Muscle of arm (tissue), 12 donors: ENCODE data around the gene NWD2. TPM values are rescaled to one million over a fixed set of nuclear protein-coding genes. Genes with fewer than 3 reads are reported as not detected.

ENCODE experiments used
- DNase-seq: peaks from one replicate; pipeline ENCODE4 v3.0.0-alpha.2; 2013
- polyA plus RNA-seq, 12 donors: library from polyadenylated mRNA; unstranded; fragments of 120-200 nt; gene quantifications; one replicate each; pipeline ENCODE4 v1.2.1, GENCODE V29; 2013; ENCODE audit not compliant: insufficient read length in 12 of 12

NWD2 gene
- polyA plus RNA-seq, 12 donors = 0.04 to 0.40 (median 0.06) TPM; not detected in 4

DNA sequence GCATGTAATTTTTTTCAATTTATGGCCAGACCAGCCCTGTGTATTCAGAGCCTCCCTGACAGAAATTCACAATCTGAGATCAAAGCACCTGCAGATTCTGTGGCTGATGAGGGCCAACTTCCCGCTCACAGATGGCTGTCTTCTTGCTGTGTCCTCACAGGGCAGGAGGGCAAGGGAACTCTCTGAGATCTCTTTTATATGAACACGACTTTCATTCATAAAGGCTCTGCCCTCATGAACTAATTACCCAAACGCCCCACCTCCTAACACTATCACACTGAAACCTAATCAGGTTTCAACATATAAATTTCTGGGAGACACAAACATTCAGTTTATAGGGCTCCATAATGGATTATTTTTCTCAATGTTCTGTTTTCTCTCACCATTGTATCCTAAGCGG lies 192.6 kb downstream of the NWD2 start:
- DNase-seq = no peak

DNA sequence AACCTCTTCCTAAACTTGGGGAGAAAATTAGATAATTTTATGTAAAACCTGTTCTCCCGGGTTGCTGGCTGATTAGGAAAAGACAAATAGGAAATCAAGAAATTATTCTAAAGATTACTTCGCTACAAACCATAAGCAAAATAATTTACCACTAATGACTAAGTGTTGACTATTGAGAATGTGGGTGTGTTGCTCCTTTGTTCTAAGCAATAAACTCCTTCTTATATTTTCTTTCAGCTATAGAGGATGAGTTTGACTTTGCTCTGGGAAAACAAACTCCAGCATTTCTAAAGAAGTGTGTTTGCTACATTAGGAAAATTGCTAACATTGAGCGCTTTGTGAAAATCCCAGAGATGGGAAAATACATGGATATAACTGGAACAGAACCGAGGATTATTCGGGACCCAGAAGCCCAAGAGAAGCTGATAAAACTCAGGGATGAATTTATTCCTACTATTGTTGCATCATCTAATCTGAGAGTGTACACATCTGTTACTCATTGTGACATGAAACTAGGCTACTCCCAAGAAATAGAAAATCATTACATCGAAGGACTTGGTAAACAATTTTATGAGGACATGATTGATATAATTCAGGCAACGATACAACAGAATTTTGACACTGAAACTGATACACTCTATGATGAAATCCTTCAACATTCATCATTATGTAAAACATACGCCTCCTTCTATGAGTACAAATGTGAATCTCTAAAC lies 194.2 kb downstream of the NWD2 start:
- no peak for DNase-seq

DNA sequence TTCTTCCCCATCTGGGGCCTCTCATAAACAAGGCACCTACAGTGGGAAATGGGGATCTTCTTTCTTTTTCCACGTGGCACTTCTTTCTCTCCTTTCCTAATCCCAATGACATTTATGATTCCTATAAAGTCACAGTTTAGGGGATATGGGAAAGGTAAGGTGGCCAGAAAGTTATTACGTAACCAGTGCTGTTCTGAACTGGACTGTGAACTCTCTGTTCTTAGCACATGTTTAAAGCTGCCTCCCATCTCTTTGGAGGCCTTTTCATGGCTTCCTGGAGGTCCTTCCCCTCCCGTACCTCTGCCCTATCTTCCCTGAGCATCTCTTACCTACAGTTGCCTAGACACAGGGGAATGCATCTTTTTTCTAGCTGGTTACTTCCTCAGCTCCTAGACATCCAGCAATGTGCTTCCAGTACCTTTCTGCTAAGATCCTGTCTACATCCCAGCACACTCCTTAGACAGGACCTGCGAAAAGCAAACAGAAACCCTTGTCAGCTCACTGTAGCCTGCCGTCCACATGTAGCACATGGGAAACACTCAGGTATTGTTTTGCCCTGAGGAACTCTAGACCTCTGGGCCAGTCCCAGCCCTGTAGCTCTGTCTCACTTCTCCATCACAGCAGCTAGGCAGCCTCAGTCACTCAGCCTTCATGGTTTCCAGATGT lies 195.4 kb downstream of the NWD2 start:
- DNase-seq = no peak

DNA sequence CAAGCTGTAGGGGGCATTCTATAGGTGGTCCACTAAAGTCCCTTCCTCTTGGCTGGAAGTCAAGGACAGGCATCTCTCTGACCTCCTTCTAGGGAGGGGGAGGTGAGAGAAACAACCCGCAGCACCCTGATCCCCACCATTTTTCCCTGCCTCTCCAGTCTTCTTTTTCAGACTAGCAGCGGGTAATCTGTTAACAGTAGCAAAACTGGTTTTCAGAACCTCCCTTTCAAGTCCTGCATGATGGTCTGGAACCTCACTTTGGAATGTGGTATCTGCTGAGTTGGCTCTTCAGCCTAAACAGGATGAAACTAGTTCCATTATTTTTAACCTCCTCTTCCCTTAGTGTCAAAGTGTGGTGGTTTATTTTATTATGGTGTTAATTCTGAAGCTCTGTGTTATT lies 196.0 kb downstream of the NWD2 start:
- DNase-seq = no peak

DNA sequence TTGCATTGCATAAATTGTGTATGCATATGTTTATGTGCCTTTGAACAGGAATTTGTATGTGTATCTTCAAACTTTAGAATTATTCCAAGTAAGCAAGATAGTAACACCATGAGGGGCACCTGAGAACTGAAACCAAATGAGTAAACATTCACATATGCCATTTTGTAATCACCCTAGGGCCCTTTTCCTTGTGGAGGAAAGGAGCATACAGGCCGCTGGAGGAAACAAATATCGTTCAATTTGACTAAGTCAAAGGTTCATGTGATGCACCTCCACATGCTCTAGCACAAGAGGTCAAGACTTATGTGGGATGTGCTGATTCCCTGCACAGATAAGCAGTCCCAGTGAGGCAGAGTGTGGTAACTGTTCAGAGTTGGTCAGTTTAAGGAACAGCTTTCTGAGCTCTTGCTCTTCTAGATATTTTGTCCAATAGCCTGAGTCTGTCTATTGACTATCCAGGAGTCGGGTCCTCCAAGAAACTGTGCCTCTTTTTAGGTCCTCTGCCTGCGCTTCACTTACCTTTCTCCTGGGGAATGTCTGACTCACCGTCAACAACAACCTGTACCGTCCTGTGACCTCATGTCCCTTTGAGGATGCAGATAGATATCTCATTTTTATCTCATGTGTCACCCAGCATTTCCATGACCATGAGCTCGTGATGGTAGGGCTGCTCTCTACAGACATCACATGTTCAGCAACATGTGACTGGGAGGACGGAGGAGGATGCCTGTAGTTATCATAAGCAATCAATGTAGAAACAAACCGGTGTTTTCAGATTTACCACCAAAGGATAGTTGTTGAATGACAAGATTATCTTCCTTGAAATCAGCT lies 196.9 kb downstream of the NWD2 start:
- DNase-seq = no peak

DNA sequence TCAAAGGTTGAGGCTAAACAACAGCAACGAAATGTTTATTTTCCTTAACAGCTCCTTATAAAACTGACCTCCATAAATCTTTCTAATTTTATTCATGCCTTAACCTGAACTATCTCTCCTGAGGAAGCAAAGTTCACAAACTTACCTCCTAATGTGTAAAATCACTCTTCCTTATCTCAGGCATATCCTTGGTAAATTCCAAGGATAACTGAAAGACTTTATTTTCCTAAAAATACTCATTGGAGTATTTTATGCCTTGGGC lies 197.4 kb downstream of the NWD2 start:
- no peak for DNase-seq

DNA sequence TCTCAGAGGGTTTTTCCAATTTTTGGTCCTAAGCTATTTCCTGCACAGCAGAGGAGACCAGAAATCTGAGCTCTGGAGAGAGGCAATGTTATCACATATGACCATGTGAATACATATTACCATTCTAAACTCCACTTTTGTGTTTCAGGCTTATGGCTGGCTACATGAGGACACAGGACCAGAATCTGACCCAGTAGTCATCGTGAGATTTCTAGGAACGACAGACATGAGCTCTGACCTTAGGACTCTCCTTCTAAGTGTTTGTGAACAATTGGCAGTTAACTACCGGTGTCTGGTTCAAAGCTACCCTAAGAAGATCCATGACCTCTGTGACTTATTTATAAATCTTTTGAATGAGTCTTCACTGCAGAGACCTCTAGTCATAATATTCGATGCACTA lies 198.6 kb downstream of the NWD2 start:
- no peak for DNase-seq

DNA sequence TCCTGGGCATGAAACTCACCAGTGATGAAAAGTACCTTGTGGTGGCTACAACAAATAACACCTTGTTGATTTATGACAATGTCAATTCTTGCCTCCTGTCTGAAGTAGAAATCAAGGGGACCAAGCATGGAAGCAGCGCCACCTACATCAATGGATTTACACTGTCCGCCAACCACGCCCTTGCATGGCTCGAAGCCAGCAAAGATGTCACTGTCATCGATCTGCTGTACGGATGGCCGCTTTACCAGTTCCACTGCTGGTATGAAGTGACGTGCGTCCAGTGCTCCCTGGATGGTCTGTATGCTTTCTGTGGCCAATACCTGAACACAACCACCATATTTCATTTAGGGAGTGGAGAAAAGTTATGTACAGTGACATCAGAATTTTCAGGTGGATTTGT lies 200.5 kb downstream of the NWD2 start:
- DNase-seq = no peak

DNA sequence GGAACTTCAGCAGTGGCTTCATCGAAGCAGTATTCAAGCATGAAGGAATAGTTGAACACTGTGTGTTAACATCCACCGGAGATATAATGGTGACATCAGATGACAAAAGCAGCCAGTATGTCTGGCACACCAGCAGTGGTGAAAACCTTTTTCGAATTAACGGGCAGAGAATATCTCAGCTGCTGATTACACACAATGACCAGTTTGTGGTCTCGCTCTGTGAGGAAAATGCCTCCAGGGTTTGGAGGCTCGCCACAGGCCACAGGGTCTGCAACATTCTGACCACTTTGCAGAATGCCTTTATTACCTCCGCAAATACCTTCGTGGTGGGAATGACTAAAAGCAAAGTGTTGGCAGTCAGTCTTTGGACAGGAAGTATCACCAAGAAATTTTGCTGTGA lies 201.5 kb downstream of the NWD2 start:
- no peak for DNase-seq

DNA sequence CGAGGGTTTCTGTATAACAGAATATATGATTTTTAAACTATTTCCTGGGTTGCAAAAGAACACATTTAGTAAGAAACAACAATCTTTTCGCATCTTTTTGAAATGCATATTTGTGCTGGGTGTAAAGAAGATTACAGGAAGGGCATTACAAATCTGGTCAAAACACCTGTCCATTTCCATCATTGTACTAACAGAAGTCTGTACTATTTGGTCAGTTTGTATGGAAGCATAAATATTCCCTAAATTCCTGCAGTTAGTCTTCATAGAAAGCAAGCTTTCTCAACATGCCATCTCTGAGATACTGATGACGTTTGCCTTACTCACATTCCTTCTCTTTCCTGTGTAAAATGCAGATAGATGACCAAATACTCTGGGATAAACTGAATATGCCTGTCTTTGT lies 203.3 kb downstream of the NWD2 start:
- DNase-seq = no peak

DNA sequence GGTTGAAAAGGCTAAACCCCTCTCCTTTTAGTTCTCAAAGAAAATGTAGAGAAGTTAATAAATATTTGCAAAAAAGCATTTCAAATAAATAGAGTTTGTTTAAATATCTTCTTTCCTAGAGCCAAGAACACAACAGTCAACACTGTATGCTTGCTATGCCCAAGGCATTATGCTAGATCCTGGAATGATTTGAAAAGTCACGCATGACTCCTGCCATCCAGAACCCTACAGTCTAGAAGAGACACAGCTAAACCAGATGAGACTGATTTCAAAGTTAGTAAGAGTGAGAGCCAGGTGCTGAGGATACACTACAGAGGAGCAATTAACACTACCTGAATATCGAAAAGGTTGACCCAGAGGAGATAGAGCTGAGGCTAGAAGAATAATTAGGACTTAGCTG lies 205.8 kb downstream of the NWD2 start:
- no peak for DNase-seq

DNA sequence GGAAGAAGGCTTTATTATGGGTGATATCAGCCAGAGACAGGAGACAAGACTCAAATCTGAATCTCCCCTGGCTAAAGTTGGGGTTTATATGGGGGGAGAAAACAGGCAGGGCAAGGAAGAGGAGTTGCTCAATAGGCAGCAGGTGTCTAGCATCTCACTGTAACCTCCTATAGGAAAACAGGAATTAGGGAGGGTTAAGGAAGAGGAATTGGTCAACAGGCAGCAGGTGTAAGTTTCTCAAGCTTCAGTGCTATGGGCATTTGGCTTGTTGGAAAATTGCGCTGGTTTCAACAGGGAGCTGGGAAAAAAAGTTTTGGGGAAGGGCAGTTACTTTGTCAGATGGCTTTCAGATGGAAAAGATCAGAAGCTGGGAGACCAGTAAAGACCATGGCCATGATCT lies 206.4 kb downstream of the NWD2 start:
- no peak for DNase-seq

DNA sequence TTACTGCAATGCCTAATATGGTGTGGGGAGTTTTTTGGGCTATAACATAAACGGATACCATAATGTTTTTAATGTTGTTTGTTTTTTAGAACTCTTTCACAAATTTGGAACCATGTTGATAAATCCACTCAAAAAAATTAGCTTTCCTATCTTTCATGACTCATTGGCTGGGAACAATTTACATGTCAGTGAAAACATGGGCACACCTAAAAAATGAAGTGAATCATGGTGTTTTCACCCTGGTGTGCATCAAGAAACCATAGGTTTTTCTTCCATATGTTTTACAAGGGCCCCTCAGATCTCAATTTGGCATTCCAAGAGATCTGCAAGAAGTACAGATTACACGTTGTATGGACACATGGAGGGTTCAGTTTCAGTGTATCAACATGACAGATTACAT lies 207.1 kb downstream of the NWD2 start:
- no peak for DNase-seq

DNA sequence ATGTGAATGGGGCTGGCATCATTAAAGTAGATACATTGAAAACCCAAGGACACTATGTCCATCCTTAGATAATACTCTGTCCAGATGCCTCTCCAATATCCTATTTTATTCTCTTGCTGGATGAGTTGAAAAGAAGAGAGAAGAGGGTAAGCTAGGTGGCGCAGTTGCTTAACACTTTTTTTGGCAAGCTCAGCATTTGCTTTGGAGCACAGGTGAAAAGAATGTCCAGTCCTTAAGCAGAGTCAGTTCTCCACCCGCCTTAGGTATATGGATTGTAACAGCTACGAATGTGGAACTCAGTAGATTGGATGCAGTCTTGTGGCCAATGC lies 208.4 kb downstream of the NWD2 start:
- DNase-seq = peak; percentile 42

DNA sequence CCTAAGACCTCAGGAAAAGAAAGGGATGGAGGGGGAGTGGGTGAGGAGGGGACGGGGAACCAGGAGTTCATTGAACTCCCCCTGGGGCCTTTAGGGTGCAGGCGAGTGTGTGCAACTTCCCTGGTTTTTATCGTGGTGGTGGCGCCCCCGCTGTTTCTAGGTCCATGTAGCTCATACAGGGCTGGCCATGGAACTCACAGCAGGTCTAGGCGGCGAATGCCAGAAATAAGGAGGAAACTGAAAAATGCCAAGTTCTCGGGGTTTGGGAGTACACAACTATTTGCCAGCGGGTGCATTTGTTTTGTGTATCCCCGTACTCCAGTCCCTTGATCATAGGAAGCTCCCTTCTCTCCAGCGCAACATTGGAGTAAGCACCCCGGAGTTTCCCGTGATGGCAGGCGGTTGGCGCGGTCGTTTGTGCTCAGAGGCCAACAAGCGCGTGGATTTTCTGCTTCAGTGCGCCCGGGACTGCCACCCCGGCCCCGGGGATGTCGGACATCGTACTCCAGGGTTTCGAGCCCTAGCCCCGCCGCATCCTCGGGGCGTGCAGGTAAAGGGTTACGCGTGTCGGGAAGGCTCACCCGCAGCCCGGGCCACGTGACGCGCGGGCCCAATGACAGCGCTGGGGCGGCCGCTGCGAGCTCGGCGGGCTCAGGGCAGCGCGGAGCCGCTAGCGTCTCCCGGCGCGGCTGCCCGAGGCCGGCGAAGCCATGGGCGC lies 208.9 kb downstream of the NWD2 start:
- peak; percentile 40 for DNase-seq

DNA sequence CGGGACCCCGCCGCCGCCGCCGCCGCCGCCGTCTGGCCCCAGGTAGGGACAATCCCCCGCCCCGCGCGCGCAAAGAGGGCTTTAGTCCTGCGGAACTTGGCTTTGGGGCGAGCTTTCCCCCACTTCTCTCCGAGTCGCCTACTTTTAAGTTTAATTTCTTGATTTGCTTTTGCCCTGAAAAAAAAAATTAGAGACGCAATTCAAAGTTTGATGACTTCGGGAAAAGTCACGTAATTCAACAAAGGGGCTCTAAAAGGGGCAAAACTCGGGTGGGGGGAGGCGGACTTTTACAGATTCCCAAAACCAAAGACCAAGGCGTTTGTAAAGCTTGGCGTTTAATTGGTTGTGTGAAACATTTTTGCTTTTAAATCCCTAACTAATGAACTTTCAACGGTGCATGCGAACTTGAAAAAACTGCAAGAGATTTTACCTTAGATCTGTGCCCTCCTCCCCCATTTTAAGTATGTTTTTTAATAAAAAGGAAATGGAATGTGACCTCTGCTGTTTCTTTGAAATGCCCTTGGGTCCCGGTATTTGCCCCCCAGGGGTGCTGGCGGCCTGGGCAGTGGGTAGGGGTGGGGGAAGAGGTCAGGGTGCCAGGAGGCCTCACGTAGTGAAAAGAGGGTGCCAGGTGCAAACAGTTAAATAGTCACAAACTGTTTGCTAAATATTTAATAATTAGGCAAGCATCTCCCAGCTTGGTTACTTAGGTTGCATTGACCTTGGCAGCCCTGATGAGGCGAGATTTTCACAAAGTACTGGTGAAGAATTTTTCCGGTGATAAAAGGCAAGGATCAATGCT lies 209.7 kb downstream of the NWD2 start:
- peak; percentile 2 for DNase-seq

DNA sequence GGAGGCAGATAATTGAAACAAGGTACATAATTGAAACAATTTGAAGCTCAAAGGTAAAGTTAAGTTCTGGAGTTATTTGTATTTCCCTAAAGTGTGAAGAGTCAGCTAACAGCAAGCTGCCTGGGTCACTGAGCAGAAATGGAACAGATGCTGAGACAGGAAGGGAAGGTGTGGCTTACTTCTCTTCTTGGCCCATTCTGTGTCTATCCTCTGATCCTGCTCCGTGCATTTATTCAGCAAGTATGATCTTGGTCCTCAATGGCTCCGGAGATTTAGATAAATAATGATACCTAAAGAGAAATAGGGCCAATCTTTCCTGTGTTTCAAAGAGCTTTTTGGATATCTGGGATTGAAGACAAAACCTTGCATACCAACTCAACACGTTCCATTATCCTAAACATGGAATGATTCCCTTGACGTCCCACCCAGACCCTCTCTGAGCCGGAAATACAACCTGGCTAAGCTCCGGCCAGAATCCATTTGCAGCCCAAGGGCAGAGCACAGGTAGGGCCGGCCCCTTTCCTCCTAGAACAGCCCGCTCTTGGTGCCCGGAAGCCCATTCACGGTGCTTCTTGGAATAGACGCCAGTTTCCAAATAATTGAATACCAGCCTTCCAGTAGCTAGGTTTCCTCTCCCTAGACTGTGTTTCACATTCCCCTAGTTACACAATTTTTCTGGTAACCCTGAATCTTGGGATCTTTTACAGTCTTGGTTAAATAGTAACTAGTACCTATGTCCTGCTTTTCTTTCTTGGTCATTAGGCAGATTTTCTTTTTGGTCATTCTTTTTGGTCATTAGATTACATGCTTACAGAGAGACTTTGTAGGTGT lies 211.0 kb downstream of the NWD2 start:
- DNase-seq = no peak

DNA sequence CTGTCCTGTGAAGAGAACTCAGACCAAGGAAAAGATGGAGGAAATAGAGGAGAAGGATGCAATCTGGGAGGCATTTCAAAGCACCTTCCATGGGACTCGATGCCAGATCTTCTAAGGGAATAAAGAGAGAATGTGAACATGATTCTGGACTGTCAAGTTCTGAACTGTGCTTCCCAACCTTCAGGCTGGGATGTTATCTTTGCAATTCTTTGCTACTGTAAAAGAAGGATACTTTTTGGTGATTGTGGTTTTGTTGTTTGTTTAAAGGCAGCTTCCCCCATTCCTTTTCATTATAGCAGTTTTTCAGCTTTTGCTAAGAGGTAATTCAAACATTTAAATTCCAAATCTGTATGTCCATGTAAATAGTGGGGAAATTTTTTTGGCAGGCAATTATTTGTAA lies 217.3 kb downstream of the NWD2 start:
- no peak for DNase-seq

DNA sequence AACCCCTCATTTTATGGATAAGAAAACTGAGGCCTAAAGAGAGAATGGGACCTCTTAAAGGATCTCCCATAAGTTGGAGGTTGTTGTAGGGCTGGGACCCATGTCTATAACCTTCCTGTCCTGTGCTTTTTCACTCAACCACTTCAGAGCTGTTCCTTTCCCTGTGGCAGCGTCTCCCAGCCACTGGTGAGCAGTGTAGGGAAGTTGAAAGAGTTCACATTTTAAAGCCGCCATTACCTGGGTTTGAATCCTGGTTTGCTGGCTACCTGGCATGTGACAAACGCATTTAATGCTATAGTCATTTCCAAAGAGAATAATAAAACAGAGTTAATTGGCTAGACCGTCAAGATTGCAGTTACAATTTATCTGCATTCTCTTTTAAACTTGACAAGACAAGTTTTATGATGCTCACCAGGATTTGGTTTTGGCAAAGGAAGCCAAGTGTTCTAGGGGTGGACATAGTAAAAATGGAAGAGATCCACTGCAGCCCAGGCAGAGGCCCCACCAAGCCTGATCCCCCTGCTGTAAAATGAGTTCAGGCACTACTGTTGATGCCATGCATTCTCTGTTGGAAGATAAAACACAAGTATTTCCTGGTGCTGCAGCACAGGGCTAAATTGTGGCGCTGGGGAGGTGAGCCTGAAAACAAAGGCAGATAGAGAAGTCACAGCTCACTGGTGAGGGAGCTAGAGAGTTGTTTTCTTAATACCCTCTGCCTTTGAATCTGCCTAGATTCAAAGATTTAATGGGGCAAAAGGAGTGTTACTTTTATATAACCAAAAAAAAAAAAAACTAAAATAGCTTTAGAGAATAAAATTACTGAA lies 218.7 kb downstream of the NWD2 start:
- no peak for DNase-seq
